ENCODE measurements around the gene RCN1. TPM values are rescaled to one million over a fixed set of nuclear protein-coding genes. Genes with fewer than 3 reads are reported as not detected.

RCN1 gene
- total and polyA plus RNA-seq, 2 of the 8 experiments (the other 6 are each of a cell fraction or from before 2014, with no cell fraction given), result 45.1 to 123 TPM

- no peak for TF ChIP-seq ATF2 (IDR thresholded peaks at IDR 0.05; ENCODE audit: low read length)
These were observed 19.9 kb downstream of the RCN1 start (continued) for GRCh38 chr11:32110795-32111194.

Measured in H1 (cell line).